GM21515 (cell line): ENCODE measurements around the gene FBXW12.
"Not testable (repeated sequence)": the region's sequence is repeated elsewhere in the genome, so short reads cannot be mapped to it uniquely, and the experiment has no call there.

Experiments used
- ATAC-seq: cut with Tn5 transposase; IDR thresholded peaks from one replicate; pipeline ENCODE4 v1.9.1; 2021; ENCODE audit not compliant: unreplicated experiment

The FBXW12 gene, protein sequence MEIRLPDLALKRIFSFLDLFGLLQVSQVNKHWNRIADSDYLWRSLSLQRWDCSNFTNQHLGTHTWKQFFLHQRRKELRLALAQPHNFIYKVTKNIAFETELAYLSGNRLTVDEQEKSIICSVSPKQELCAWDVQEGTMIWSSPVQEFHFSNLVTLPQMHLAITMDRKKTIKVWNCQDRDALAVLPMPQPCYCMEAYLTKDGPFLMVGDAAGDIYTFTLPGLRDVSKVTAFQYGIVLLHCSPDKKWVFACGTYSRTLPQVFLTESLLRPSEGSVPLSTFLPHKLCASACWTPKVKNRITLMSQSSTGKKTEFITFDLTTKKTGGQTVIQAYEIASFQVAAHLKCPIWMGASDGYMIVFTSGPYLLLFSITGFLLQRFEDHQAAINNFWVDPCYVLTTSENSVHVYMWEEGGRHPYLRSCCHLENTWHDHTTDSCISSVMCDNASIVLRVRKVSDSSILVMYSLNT

DNA sequence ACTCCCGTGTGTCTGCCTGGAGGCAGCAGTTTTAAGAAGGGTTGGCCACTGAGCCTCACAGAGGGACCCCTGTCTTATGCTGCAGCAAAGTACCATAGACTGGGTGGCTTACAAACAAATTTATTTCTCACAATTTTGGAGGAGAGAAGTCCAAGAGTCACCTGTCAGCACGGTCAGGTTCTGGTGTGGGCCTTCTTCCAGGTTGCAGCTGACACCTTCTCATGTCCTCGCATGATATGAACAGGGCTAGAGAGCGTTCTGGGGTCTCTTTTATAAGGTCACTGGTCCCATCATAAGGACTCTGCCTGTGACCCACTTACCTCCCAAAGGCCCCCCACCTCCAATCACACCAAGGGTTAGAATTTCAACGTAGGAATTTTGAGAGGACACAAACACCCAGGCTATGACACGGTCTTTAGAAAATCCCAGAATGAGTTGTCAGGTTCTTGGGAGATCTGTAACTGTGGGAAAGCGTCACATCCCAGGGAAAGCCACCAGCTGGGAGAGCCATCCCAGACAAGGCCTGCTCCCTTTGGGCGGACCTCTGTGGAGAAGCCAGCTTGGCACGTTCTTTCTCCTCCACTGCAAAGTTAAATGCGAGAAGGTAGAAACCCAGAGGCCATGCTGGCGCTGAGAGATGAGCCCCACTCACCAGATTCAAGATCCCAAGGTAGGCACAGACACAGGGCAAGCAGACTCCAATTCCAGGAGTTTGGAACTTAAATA, at the start of gene FBXW12:
FBXW12 (plus strand) TSS at position 569 of the 726 bp plus-strand sequence. CDS start 549 bp downstream, outside the sequence.
- no peak for ATAC-seq

DNA sequence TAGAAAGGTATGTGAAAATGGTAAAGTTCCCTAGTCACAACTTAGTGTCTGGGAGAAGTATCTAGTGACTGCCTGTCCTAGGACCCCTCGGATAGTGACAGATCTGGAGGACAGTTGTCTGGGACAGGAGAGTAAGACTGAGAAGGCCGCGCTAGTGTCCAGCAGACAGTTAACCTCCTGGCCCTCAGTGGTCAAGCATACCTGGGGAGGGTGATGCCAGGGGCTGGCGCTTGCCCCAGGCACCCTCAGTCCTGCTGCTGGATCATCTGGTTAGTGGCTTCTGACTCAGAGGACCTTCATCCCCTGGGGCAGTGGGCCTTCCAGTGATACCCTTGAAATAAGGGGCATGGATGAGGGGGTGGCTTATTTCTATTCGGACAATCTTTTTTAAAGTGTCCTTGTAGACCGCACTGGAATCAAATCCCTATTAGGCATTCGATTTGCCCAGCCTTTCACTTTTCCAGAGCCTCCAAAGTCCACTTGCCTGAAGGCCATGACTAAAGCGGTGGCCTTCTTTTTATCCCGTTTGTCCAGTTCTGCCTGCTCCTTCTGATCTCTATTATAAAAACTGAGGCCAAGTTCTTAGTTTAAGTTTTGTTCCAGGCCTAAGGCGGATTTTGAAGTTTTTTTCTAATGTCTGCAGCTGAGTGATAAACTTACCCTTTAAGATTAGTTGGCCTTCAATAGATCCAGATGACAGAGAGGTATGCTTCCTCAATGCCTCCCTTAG, 40.1 kb upstream of the FBXW12 start:
- not testable (repeated sequence) for ATAC-seq

DNA sequence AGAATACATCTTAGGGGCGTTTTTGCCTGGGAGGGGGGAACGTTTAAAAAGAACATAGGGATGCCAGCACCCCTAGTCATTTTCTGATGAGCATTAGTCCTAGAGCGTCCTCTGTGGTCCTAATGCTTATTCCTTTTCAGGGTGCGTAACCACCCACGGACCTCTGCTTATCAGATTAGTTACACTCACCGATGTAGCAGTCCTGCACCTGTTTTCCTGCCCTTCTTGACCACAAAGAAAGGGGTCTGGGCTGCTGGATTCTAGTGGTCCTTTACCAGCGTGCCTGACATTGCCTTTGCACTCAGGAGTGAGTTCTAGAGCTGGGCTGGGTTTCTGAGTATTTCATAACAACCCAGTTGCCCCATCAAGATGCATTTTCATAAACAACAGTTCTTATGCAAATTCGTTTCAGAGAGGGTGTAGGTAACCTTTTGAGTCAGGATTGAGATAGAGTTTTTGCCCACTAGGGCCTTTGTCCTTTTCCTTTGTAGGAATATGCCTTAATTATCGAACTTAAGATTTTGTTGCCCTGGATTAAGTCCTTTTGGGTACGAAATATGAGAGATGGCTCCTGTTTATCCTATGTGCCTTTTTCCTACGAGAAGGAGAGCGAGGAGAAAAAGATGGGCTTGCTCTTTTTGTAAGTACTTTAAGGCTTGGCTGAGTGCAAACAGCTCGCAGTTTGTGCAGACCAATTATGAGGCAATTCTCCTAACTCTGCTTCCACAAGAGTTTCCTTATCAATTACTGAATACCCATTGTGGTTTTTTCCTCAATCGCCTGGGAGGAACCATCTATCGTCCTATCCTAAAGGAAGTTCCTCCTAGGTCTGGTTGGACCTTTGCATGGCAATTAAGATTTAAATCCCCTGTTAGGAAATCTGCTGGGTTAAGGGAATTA, 38.4 kb upstream of the FBXW12 start, which contains the start of gene SPINK8:
SPINK8 (minus strand) TSS at position 316 of the 900 bp plus-strand sequence. CDS start 5,320 bp downstream, outside the sequence.
- ATAC-seq, result not testable (repeated sequence)

DNA sequence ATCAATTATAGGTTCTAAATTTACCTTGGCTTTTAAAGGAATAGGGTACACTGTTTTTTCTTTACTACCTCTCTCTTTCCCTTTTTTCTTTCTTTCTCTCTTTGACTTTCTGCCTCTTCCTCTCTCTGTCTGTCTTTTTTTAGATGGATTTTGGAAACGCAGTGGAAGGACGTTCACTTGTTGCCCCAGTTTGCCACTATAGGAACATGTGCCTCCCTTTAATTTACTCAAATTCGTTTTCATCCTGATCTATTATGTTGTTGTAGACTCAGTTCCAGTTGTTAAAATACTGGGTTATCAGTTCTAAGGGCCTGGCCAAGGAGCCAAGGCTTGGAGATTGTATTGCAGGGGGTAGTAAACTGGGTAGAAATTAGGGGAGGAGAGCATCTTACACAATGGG, 37.4 kb upstream of the FBXW12 start:
- no peak for ATAC-seq

DNA sequence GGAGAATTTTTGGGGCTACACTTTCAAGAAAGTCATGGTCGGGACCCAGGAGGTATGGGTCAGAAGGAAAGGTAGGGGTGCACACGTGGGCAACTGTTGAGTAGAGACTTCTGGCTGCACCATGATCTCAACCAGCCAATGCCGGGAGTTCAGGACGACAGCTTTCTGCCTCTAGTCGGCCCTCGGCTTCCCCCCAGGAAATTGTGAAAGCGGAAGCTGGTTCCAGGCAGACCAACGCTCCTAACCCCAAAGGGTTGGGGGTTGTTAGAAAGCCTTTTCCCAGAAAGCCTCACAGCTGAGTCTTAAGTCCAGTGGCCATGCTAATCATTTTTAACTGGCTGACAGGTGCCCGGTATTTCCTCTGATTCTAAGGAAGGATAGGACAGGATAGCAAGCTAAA, 36.7 kb upstream of the FBXW12 start:
- ATAC-seq, result not testable (repeated sequence)

DNA sequence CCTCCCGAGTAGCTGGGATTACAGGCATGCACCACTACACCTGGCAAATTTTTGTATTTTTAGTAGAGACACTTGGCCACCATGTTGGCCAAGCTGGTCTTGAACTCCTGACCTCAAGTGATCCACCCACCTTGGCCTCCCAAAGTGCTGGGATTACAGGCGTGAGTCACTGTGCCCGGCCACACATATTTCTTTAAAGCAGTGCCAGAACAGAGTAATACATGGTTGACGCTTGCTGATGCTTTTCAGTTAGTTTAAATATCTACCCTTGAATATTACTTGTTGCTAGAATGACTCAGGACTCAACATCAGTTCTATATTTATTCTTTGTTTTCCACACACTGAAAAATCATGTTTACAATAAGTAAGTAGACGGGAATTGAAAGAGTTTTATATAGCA, 34.5 kb upstream of the FBXW12 start:
- not testable (repeated sequence) for ATAC-seq

DNA sequence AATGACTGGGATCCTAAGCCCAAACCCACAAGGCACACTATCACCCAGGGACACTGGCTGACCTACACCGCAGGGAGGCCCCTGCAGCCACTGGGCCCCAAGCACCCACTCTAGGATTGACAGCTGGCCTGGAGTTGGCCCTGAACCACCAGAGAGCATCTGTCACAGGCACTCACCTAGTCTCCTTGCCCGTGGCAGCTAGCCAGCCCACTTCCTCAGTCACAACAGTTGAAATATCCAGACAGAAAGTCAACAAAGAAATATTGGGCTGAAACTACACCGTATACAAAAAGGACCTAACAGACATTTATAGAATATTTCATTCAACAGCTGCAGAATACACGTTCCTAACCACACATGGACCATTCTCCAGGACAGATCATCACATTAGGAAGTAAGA, 33.4 kb upstream of the FBXW12 start:
- ATAC-seq, result no peak

DNA sequence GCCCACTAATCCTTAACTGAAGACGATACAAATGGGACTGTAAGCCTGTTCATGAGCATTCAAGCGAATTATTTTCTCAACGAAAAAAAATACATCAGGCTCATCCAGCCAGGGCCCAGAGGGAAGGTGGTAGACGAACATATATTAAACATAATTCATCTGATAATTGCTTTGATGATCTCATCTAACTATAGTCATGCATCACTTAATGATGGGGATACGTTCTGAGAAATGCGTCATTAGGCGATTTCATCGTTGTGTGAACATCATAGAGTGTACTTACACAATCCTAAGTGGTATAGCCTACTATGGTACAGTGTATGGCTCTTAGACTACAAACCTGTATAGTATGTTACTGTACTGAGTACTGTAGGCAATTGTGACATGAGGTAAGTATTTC, 28.6 kb upstream of the FBXW12 start:
- ATAC-seq, result no peak

DNA sequence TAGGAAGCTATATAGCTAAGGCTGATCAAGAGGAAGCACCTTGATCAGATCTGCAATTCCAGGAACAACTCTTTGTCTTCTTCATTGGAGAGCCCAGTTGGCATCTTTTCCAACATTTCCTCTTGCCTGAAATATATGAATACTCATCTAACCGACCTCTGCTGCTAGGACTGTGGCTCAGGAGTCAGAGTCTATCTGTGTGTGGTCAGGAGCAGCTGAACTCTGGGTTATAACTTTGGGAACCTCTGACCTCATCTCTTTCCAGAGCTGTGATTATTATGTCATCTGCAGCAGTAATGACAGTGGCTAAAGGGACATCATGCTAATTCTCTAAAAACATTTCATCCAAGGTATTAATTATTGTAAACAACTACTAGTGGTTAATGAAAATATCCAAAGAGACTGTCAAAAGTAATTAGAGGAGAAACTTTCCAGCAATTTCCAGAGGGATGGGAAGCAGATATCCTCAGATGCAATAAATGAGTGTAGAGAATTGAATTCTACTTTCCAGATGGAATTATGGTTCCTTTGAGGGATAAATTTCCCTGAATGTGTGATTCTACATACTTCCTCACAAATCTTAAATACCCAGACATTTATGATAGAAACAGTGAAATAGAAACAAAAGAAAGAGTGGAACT, 27.0 kb upstream of the FBXW12 start:
- no peak for ATAC-seq

DNA sequence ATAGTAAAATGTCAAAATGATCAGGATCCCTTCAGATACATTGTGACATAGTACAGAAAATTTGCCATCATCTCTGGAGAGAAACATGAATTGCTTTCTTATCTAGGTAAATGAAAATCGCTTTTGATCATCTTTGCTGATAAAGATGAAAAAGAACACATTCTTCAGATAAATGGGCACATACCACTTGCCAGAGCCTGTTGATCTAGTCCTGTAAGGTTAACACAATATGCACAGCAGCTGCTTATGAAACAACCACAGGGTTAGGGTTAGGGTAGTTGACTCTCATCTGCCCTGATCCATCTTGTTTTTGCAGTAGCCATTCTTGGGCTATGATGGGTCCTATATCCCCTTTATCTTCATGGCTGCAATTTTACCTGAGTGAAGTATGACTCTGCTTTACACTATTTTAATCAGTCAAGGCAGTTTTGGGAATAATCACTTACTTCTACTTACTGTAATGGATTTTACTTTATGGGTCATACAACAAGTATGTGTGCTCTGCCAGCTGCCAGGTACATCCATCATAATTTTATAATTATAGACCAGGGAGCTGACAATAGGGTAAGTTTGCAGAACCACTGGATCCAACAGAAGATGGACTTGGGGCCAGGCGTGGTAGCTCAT, 26.0 kb upstream of the FBXW12 start:
- no peak for ATAC-seq

DNA sequence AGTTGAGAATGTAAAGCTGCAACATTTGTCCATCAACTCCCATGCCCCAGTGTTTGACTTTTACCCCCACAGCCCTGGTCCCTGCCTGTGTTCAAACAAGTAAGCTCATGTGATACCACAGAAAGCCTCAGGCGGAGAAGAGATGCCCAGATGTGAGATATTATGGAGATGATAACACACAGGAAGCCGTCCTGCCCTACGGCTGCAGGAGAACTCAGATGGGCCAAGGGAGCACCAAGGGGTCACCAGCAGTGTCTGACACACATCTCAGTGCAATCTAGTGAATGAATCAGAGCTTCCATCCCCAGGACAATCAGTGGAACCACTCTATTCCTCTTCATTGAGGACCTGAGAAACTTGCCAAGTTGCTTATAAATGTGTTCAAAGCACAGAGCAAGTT, 24.5 kb upstream of the FBXW12 start:
- ATAC-seq, result no peak

DNA sequence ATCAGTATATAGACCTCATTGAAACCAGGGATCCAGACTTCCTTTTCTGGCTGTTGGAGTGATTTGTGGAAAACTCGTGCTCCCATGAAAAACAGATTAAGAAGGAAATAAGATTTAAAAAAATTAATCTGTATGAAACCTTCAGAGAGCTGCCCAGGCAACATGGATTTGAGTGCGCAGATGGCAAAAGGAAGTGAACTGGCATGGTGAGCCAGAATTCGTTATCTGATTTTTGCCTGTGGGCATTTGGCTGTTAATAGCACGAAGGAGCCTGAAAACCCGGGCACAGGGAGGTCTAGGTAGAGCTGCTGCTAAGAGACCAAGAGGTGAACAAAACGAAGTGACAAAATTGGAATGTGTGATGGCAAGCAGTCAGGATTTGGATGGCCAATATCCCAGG, 19.5 kb upstream of the FBXW12 start:
- no peak for ATAC-seq

DNA sequence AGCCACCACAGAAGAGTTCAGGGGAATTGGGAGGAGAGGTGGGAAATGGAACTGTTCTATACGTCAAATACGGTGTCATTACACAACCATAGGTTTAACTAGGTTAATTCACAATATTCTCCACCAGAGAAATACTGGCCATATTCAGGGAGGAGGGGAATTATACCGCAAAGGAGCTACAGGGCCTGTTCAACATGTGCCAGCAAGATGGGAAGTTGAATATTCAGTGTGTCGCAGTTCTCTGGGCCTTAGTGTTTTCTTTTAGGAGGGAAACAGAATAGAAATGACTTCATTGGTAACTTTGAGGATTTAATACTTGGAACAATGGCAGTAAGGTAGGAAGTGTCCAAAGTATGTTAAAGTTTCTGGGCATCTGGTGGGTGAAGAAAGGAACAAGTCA, 18.0 kb upstream of the FBXW12 start:
- ATAC-seq, result no peak

DNA sequence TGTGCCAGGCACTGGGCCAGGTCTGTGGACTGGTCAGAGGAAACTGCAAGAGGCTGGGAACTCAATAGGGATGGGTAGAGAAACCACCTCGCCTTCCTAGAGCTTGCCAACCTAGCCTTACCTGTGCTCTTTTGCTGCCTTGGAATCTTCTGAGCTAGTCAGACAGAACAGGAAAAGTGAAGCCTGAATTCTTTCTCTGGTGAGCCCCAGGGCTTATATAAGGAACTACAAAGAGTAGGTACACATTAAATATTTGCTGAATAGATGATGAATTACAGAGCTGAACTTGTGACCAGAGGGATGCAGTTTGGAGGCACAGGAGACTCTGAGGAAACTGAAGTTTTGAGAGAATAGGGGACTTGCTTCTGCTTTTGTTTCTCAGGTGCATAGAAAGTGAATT, 15.6 kb upstream of the FBXW12 start:
- ATAC-seq, result no peak

DNA sequence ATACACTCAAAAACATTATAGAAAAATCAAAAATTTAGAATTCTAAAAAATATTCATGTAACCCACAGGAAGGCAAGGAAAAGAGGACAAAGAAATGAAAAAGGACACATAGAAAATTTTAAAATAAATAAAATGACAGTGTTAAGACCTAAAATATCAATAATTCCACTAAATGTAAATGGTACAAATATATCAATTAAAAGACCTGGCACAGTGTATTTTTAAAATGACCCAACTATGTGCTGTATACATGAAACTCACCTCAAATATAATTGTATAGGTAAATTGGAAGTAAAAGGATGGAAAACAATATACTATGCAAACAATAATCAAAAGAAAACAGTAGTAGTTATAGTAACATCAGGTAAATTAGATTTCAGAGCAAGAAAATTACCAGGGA, 10.1 kb upstream of the FBXW12 start:
- ATAC-seq, result no peak

DNA sequence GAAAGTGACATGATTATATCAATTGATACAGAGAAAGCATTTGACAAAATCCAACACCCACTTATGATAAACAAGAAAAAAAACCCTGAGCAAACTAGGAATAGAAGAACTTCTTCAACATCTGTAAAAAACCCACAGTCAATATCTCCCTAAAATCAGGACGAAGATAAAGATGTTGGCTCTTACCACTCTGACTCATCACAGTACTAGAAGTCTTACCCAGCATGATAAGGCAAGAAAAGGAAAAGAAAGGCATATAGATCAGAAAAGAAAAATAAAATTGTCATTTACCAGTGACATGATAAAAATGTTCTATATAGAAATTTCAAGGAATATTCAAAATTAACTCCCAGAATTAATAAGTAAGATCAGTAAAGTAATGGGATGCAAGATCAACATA, 7.2 kb upstream of the FBXW12 start:
- no peak for ATAC-seq

DNA sequence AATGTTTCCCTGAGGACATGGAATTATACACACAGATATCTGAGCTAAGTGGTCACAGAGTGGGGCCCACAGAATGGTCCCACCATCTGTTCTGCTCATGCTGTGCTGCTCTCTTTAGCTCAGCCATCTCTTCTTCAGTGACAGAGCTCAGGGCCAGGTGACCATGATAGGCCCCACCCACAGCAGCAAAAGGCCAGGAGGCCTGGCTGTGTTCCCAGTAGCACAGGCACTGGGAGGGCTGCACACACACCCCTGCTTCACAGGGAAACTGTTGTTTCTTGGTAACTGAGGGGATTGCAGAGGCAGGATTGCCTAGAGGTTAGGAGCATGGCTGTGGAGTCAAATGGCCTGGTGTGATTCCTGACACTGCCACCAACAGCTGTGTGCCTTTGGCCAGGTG, 4.8 kb upstream of the FBXW12 start:
- no peak for ATAC-seq

DNA sequence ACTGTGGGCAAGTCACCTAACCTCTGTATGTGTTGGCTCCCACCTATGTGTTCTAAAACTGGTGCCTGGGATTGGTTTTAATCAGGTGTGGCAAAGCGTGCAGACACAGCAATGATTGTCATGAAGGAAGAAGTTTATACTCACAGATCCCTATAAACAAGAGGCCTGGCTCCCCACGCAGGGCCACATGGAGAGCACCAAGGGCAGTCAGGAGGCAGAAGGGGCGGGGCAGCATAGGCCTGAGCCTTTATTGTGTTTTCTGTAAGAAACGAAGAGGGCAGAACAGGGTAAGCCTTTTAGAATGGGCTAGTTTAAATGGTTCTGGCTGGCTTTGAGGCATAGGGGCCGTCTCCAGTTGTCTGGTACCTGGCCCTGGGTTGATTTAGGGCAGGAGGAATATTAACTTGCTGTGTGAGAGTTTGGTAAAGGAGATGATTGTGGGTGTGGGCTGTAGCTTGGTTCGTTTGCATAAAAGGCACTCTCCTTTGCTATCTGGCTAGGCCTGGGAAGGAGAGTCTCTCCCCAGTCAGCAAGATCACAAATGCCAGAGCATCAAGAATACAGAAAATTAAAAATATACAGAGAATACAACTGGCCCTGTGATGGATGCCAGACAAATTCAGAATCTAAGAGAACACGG, 2.2 kb upstream of the FBXW12 start:
- no peak for ATAC-seq

DNA sequence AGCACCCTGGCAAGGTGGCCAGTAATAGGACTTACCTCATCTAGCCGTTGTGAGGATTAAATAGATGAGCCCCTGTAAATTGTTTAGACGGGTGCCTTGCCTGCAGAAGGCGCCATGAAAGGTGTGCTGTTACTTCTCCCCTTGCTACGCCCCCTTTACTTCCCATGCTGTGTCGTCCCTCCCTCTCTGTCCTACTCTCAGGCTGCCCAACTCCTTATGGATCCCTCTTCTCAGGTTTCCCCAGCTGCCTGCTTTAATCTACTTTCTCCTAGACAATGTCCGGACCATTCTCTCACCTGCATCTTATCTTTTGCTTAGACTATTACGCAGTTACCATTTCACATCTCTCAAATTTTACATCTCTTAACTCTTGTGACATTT, 1.7 kb upstream of the FBXW12 start:
- ATAC-seq, result no peak
